ENCODE measurements around the gene OPHN1.

DNA sequence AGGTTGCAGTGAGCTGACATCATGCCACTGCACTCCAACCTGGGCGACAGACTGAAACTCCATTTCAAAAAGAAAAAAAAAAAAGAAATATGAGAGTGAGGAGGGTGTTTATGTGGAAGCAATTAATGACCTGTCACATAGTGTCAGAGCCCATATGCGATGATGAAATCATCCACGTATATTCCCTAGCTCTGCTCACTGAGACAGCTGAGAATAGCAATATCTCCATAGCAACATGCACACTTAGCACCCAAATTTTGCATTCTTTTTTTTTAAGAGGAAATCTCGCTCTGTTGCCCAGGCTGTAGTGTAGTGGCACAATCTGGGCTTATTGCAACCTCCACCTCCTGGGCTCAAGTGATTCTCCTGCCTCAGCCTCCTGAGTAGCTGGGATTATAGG lies 31.5 kb upstream of the OPHN1 start:
- TF ChIP-seq, protein P1, sequence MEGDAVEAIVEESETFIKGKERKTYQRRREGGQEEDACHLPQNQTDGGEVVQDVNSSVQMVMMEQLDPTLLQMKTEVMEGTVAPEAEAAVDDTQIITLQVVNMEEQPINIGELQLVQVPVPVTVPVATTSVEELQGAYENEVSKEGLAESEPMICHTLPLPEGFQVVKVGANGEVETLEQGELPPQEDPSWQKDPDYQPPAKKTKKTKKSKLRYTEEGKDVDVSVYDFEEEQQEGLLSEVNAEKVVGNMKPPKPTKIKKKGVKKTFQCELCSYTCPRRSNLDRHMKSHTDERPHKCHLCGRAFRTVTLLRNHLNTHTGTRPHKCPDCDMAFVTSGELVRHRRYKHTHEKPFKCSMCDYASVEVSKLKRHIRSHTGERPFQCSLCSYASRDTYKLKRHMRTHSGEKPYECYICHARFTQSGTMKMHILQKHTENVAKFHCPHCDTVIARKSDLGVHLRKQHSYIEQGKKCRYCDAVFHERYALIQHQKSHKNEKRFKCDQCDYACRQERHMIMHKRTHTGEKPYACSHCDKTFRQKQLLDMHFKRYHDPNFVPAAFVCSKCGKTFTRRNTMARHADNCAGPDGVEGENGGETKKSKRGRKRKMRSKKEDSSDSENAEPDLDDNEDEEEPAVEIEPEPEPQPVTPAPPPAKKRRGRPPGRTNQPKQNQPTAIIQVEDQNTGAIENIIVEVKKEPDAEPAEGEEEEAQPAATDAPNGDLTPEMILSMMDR (IDR thresholded peaks at IDR 0.05), result no peak
- TF ChIP-seq POLR2A (IDR thresholded peaks at IDR 0.05), result no peak
